Nephron (organoid): ENCODE results near the gene CCDC122.

ENCODE experiments used
- H3K27ac Mint-ChIP-seq, 3 experiments: 2 replicates each; pipeline ENCODE4 v1.8.0; 2020; ENCODE audit warnings: mixed read lengths in 3 of 3, mild to moderate bottlenecking in 2 of 3, moderate library complexity in 1 of 3
- H3K27me3 Mint-ChIP-seq: 2 replicates; pipeline ENCODE4 v1.8.0; 2021; ENCODE audit warnings: low read depth, mild to moderate bottlenecking, moderate library complexity, mixed read lengths
- H3K36me3 Mint-ChIP-seq: 2 replicates; pipeline ENCODE4 v1.8.0; 2020; ENCODE audit warnings: low read depth, mixed read lengths
- H3K4me1 Mint-ChIP-seq: 2 replicates; pipeline ENCODE4 v1.8.0; 2020; ENCODE audit warnings: mixed read lengths
- H3K4me3 Mint-ChIP-seq, 3 experiments: 2 replicates each; pipeline ENCODE4 v1.8.0; 2020; ENCODE audit warnings: mild to moderate bottlenecking in 3 of 3, mixed read lengths in 3 of 3, moderate library complexity in 2 of 3
- H3K9me3 Mint-ChIP-seq: 2 replicates; pipeline ENCODE4 v1.8.0; 2020; ENCODE audit warnings: mixed read lengths
- CTCF ChIP-seq, 3 experiments: fragments of 200-600 bp; sonication (generic); IDR thresholded peaks; one replicate each; pipeline ENCODE4 v1.5.0; 2021; ENCODE audit warnings: antibody characterized with exemption in 3 of 3; ENCODE audit not compliant: unreplicated experiment in 3 of 3

Gene CCDC122

GRCh38 chr13:43800828-43801227, 78.7 kb downstream of the CCDC122 start:
- H3K27ac Mint-ChIP-seq, result no peak overlapping the region
- peaks cover 5% of the 10 kb centered on the region for H3K27me3 Mint-ChIP-seq
- no peak for TF ChIP-seq CTCF (IDR thresholded peaks at IDR 0.05; ENCODE audit: unreplicated experiment in 3 of 3)
- no peak overlapping the region for H3K4me3 Mint-ChIP-seq
- no peaks in the 10 kb centered on the region for H3K9me3 Mint-ChIP-seq
- H3K4me1 Mint-ChIP-seq, result peaks cover 18% of the 10 kb centered on the region
- no peaks in the 10 kb centered on the region for H3K36me3 Mint-ChIP-seq

- no peaks in the 10 kb centered on the region for H3K36me3 Mint-ChIP-seq
- H3K4me1 Mint-ChIP-seq, result peaks cover 8% of the 10 kb centered on the region
- H3K27ac Mint-ChIP-seq, result no peak overlapping the region
- no peak for TF ChIP-seq CTCF (IDR thresholded peaks at IDR 0.05; ENCODE audit: unreplicated experiment in 3 of 3)
- H3K27me3 Mint-ChIP-seq, result peaks cover 8% of the 10 kb centered on the region
- H3K9me3 Mint-ChIP-seq, result no peaks in the 10 kb centered on the region
- no peak overlapping the region for H3K4me3 Mint-ChIP-seq
Observed at GRCh38 chr13:43799191-43799590, 80.3 kb downstream of the CCDC122 start.

DNA sequence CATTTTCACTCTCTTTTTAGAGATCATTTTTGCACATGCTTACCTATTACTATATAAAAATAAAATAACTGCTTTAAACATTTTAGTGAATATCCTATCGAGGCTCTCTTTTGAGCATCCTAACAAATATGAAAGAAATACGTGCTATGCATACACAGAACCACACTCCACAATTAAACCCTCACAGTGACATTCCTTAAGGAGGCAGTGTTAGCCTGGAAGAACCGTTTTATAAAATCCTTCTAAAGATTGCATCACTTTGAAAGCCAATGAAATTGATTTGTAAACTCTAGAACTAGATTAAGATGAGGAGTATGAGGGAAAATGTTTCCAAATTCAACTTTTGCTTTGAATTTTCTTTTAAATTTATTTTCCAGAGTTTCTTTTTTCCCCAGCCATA, 81.7 kb downstream of the CCDC122 start:
- peaks cover 8% of the 10 kb centered on the region for H3K27me3 Mint-ChIP-seq
- no peak overlapping the region for H3K4me3 Mint-ChIP-seq
- no peaks in the 10 kb centered on the region for H3K9me3 Mint-ChIP-seq
- no peak overlapping the region for H3K27ac Mint-ChIP-seq
- peaks cover 2% of the 10 kb centered on the region for H3K4me1 Mint-ChIP-seq
- no peaks in the 10 kb centered on the region for H3K36me3 Mint-ChIP-seq
- TF ChIP-seq CTCF (IDR thresholded peaks at IDR 0.05; ENCODE audit: unreplicated experiment in 3 of 3), result no peak

DNA sequence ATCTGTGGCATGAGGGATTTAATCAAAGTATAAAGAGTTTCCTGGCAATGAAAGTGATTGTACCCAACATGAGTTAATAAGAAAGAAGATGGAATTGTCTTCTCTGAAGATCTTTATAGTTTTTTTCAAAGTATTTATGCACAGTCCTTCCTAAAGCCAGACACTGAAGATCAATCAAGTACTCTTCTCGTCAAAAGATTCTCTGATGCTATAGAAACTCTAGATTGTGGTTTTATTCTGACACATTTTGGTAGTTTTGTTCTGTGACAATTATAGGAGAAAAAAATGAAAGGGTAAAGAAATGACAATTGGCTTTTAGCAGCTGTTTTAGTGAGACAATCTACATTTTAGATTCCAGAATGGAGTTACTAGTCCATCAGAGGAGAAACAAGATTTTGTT, 82.4 kb downstream of the CCDC122 start:
- TF ChIP-seq CTCF (IDR thresholded peaks at IDR 0.05; ENCODE audit: unreplicated experiment in 3 of 3), result no peak
- Mint-ChIP-seq H3K27me3 (peaks cover 8% of the 10 kb centered on the region), H3K4me3 (no peak overlapping the region), H3K9me3 (no peaks in the 10 kb centered on the region), H3K36me3 (no peaks in the 10 kb centered on the region), H3K27ac (no peak overlapping the region), H3K4me1 (peaks cover 9% of the 10 kb centered on the region)

- peaks cover 12% of the 10 kb centered on the region for H3K27me3 Mint-ChIP-seq
- no peaks in the 10 kb centered on the region for H3K9me3 Mint-ChIP-seq
- H3K36me3 Mint-ChIP-seq, result no peaks in the 10 kb centered on the region
- H3K4me1 Mint-ChIP-seq, result peaks cover 12% of the 10 kb centered on the region
- no peak for TF ChIP-seq CTCF (IDR thresholded peaks at IDR 0.05; ENCODE audit: unreplicated experiment in 3 of 3)
- H3K27ac Mint-ChIP-seq, result peak overlapping the region in 1 of 3 experiments; percentile 13
- H3K4me3 Mint-ChIP-seq, result no peak overlapping the region
Observed at GRCh38 chr13:43794416-43794815, 85.1 kb downstream of the CCDC122 start.

DNA sequence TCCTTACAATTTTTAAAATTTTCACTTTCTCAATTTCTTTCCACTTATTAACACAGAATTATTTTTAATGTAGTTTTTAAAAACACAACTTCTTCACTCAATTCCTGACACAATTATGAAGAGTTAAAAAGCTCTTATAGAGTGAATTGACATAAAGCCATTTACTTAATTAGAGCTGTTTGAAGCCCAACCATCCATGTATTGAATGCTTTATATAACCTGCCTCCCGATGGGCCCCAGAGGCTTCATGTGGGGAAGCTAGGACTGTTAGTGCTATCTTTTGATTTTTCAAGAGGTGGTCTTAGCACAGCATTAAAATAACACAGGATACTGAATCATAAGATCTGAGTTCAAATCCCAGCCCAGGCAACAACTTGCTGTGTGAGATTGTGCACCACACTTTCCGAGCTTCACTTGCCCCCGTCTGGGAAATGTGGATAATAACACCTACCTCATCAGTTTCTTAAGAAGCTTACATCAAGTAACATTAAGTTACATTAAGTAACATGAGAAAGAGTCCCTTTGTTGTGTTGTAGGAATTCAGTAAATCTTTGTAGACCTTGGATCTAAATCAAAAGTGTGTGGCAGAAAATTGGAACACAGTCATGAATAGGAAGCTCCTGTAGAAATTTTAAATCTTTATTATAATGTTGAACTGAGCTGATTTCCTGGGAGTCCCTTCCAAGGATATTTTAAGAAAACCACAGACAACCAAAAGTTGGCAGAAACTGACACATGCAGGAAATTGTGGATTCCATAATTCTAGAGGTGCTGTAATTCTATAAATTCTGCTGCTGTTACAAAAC, 87.3 kb downstream of the CCDC122 start:
- Mint-ChIP-seq H3K27me3 (peaks cover 22% of the 10 kb centered on the region), H3K9me3 (no peaks in the 10 kb centered on the region), H3K4me3 (no peak overlapping the region), H3K36me3 (no peaks in the 10 kb centered on the region), H3K4me1 (peaks cover 17% of the 10 kb centered on the region), H3K27ac (peak overlapping the region in 2 of 3 experiments; percentile 23 to 33)
- TF ChIP-seq CTCF (IDR thresholded peaks at IDR 0.05; ENCODE audit: unreplicated experiment in 3 of 3), result no peak
